Measurements from ENCODE around the gene CNTNAP2. TPM values are rescaled to one million over a fixed set of nuclear protein-coding genes. Genes with fewer than 3 reads are reported as not detected.

The CNTNAP2 gene
- total RNA-seq, 3 donors from 2014 or later (not counting 1 experiment from before 2014, with no cell fraction given): 0.18 to 1.1 TPM; not detected in 1

GRCh38 chr7:147173883-147174282 lies 1057.3 kb downstream of the CNTNAP2 start:
- Histone ChIP-seq H3K9me3 (ENCODE audit: control insufficient read depth, insufficient read depth, low read length) (no peaks in the 10 kb centered on the region), H3K36me3 (ENCODE audit: control insufficient read depth, insufficient read depth, low read length) (no peaks in the 10 kb centered on the region), H3K4me1 (ENCODE audit: control insufficient read depth, insufficient read depth, low read length) (no peaks in the 10 kb centered on the region), H3K4me3 (ENCODE audit: low read length) (no peak overlapping the region), H3K27ac (ENCODE audit: low read length) (no peak overlapping the region), H3K27me3 (ENCODE audit: control insufficient read depth, insufficient read depth, low read length) (no peaks in the 10 kb centered on the region)
- Mint-ChIP-seq H3K27me3 (ENCODE audit: low read depth in 2 of 2) (no peaks in the 10 kb centered on the region), H3K27ac (no peak overlapping the region), H3K9me3 (peaks cover 4 to 8% of the 10 kb centered on the region in 2 donors), H3K4me3 (no peak overlapping the region), H3K36me3 (no peaks in the 10 kb centered on the region), H3K4me1 (no peaks in the 10 kb centered on the region)
- no peak for TF ChIP-seq CTCF (IDR thresholded peaks at IDR 0.05)
- DNase-seq (no peak), ATAC-seq (no peak)
- intact Hi-C loops (cut with micrococcal nuclease): no loop called here

- Histone ChIP-seq H3K27me3 (ENCODE audit: control insufficient read depth, insufficient read depth, low read length) (no peaks in the 10 kb centered on the region), H3K9me3 (ENCODE audit: control insufficient read depth, insufficient read depth, low read length) (no peaks in the 10 kb centered on the region), H3K36me3 (ENCODE audit: control insufficient read depth, insufficient read depth, low read length) (no peaks in the 10 kb centered on the region), H3K4me3 (ENCODE audit: low read length) (no peak overlapping the region), H3K27ac (ENCODE audit: low read length) (no peak overlapping the region), H3K4me1 (ENCODE audit: control insufficient read depth, insufficient read depth, low read length) (no peaks in the 10 kb centered on the region)
- Mint-ChIP-seq H3K9me3 (peaks cover 12 to 18% of the 10 kb centered on the region in 2 donors), H3K27ac (no peak overlapping the region), H3K27me3 (ENCODE audit: low read depth in 2 of 2) (no peaks in the 10 kb centered on the region), H3K4me1 (no peaks in the 10 kb centered on the region), H3K4me3 (no peak overlapping the region), H3K36me3 (no peaks in the 10 kb centered on the region)
- TF ChIP-seq CTCF (IDR thresholded peaks at IDR 0.05): no peak
- DNase-seq: no peak
- ATAC-seq: no peak
- intact Hi-C loops (cut with micrococcal nuclease): no loop called here
Observed at GRCh38 chr7:147182874-147183273, 1066.3 kb downstream of the CNTNAP2 start.

GRCh38 chr7:147183276-147183675 lies 1066.7 kb downstream of the CNTNAP2 start:
- Histone ChIP-seq H3K27me3 (ENCODE audit: control insufficient read depth, insufficient read depth, low read length) (no peaks in the 10 kb centered on the region), H3K9me3 (ENCODE audit: control insufficient read depth, insufficient read depth, low read length) (no peaks in the 10 kb centered on the region), H3K4me1 (ENCODE audit: control insufficient read depth, insufficient read depth, low read length) (no peaks in the 10 kb centered on the region), H3K36me3 (ENCODE audit: control insufficient read depth, insufficient read depth, low read length) (no peaks in the 10 kb centered on the region), H3K27ac (ENCODE audit: low read length) (no peak overlapping the region), H3K4me3 (ENCODE audit: low read length) (no peak overlapping the region)
- H3K27ac Mint-ChIP-seq: no peak overlapping the region
- H3K4me3 Mint-ChIP-seq: no peak overlapping the region
- intact Hi-C loops (cut with micrococcal nuclease): no loop called here
- DNase-seq: no peak
- WGBS (ENCODE audit: insufficient coverage): 94% methylated on average over 2 of the region's 2 CpGs
- H3K36me3 Mint-ChIP-seq: no peaks in the 10 kb centered on the region
- TF ChIP-seq CTCF (IDR thresholded peaks at IDR 0.05): no peak
- no peak for ATAC-seq
- no peaks in the 10 kb centered on the region for H3K27me3 Mint-ChIP-seq (ENCODE audit: low read depth in 2 of 2)
- peaks cover 15 to 20% of the 10 kb centered on the region in 2 donors for H3K9me3 Mint-ChIP-seq
- no peaks in the 10 kb centered on the region for H3K4me1 Mint-ChIP-seq

- H3K36me3 ChIP-seq (ENCODE audit: control insufficient read depth, insufficient read depth, low read length): no peaks in the 10 kb centered on the region
- 15% methylated on average over 1 of the region's 1 CpG for WGBS (ENCODE audit: insufficient coverage)
- no peaks in the 10 kb centered on the region for H3K9me3 ChIP-seq (ENCODE audit: control insufficient read depth, insufficient read depth, low read length)
- ATAC-seq (no peak), DNase-seq (no peak)
- Mint-ChIP-seq H3K27me3 (ENCODE audit: low read depth in 2 of 2) (no peaks in the 10 kb centered on the region), H3K9me3 (peaks cover 19 to 24% of the 10 kb centered on the region in 2 donors), H3K27ac (no peak overlapping the region), H3K4me1 (no peaks in the 10 kb centered on the region), H3K4me3 (no peak overlapping the region), H3K36me3 (no peaks in the 10 kb centered on the region)
- no peak overlapping the region for H3K4me3 ChIP-seq (ENCODE audit: low read length)
- no peaks in the 10 kb centered on the region for H3K27me3 ChIP-seq (ENCODE audit: control insufficient read depth, insufficient read depth, low read length)
- H3K27ac ChIP-seq (ENCODE audit: low read length): no peak overlapping the region
- no peaks in the 10 kb centered on the region for H3K4me1 ChIP-seq (ENCODE audit: control insufficient read depth, insufficient read depth, low read length)
- TF ChIP-seq CTCF (IDR thresholded peaks at IDR 0.05): no peak
- intact Hi-C loops (cut with micrococcal nuclease): no loop called here
Observed at GRCh38 chr7:147188467-147188866, 1071.9 kb downstream of the CNTNAP2 start.

All from natural killer cell (primary cell).